ENCODE data around the gene EIF4G3. TPM values are rescaled to one million over a fixed set of nuclear protein-coding genes. Genes with fewer than 3 reads are reported as not detected.
"Not testable (repeated sequence)": the region's sequence is repeated elsewhere in the genome, so short reads cannot be mapped to it uniquely, and the experiment has no call there.

Gene EIF4G3
- total RNA-seq, 2 experiments from 2014 or later: 44.6 to 48.0 TPM

DNA sequence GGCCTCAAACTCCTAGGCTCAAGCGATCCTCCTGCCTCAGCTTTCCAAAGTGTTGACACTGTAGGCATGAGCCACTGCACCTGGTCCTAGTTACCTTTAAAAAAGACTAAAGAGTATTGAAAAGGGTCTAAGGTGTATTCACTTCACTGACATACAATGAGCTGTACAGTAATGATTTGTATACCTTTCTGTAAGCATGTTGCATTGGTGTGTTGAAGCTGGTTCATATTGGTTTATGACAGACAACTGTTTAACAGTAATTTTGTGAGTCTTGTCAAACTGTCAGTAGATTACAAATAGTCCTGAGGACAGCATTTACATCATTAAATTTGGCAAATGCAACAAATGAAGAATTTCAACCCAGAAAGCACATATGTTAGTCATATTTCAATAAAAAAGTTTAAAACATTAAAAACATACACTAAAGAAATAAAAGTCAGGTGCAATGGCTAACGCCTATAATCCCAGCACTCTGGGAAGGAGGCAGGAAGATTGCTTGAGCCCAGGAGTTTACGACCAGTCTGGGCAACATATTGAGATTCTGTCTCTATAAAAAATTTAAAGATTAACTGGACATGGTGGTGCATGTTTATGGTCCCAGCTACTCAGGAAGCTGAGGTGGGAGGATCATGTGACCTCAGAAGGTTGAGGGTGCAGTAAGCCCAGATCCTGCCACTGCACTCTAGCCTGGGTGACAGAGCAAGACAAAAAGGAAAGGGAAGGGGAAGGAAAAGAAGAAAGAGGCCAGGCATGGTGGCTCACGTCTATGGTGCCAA, 301.3 kb downstream of the EIF4G3 start:
- Mint-ChIP-seq H3K36me3 (ENCODE audit: low read depth) (peaks cover 21% of the 10 kb centered on the region), H3K27ac (no peak overlapping the region), H3K9me3 (no peaks in the 10 kb centered on the region), H3K4me3 (no peak overlapping the region), H3K27me3 (ENCODE audit: low read depth) (no peaks in the 10 kb centered on the region), H3K4me1 (ENCODE audit: low read depth) (no peaks in the 10 kb centered on the region)
- CTCF ChIA-PET: no interaction called here
- intact Hi-C loops (cut with micrococcal nuclease): no loop called here
- DNase-seq: no peak

DNA sequence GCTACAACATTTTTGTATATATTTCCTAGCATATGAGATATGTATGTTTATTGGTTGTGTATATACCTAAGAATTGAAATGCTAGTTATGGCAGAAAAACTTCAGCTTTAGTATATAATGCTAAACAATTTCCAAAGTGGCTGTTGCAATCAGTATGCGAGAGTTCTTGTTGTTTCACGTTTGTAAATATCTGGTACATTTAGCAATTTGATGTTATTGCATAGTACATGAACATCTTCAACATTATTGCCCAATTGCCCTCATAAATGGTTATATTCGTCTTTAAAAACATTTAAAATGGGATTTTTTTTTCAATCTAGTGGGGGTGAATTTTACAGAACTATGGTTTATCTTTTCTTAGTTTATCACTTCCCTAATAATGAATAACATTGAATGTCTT, 303.4 kb downstream of the EIF4G3 start:
- peaks cover 17% of the 10 kb centered on the region for H3K36me3 Mint-ChIP-seq (ENCODE audit: low read depth)
- CTCF ChIA-PET: interaction anchor here (0.6 kb wide), 1 partner anchor 213 kb away, joined by 5 read pairs; no protein-coding TSS in a partner anchor
- H3K27ac Mint-ChIP-seq: no peak overlapping the region
- intact Hi-C loops (cut with micrococcal nuclease): no loop called here
- no peak overlapping the region for H3K4me3 Mint-ChIP-seq
- H3K9me3 Mint-ChIP-seq: no peaks in the 10 kb centered on the region
- no peaks in the 10 kb centered on the region for H3K27me3 Mint-ChIP-seq (ENCODE audit: low read depth)
- no peaks in the 10 kb centered on the region for H3K4me1 Mint-ChIP-seq (ENCODE audit: low read depth)
- DNase-seq: no peak

DNA sequence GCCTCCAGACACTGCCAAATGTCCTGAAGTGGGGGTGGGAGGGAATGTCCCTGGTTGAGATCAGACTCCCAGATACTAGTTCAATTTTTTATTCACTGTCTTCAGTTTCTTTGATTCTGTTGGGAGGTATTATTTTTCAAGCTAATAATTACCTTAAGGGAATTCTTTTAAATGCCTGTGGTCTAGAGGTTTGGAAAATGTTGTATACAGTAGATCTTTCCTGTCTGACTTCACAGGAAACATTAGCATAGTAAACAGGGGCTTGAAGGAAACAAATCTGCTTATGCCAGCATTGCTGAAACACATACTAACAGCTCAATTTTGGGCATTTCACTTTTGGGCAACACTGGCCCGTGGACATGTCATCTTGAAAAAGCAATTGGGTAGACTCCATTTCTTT, 305.3 kb downstream of the EIF4G3 start:
- H3K4me1 Mint-ChIP-seq (ENCODE audit: low read depth): peaks cover 11% of the 10 kb centered on the region
- H3K4me3 Mint-ChIP-seq: no peak overlapping the region
- peaks cover 13% of the 10 kb centered on the region for H3K36me3 Mint-ChIP-seq (ENCODE audit: low read depth)
- no peaks in the 10 kb centered on the region for H3K9me3 Mint-ChIP-seq
- intact Hi-C loops (cut with micrococcal nuclease): no loop called here
- H3K27me3 Mint-ChIP-seq (ENCODE audit: low read depth): no peaks in the 10 kb centered on the region
- no peak for DNase-seq
- no peak overlapping the region for H3K27ac Mint-ChIP-seq
- CTCF ChIA-PET: interaction anchor here (0.5 to 0.6 kb wide), 2 partner anchors 9 to 724 kb away, joined by 3 read pairs; no protein-coding TSS in a partner anchor

DNA sequence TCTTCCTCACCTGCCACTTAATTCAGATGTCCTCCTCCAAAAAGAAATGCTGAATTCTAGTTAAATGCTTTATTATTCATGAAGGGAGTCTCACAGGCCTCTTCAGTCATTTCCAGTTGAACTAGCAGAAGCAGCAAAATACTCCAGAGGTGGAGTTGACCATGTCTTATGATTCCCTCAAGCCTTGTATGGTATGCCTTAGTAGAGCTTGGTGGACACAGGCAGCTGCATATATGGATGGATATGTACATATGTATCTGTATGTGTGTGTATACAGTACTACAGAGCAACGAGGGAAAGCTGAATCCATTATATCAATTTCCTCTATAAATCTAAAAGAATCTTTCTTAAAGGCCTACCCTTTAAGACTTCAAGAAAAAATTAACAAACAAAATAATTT, 306.0 kb downstream of the EIF4G3 start:
- H3K4me1 Mint-ChIP-seq (ENCODE audit: low read depth): peaks cover 11% of the 10 kb centered on the region
- CTCF ChIA-PET: no interaction called here
- H3K9me3 Mint-ChIP-seq: no peaks in the 10 kb centered on the region
- no peaks in the 10 kb centered on the region for H3K27me3 Mint-ChIP-seq (ENCODE audit: low read depth)
- H3K4me3 Mint-ChIP-seq: no peak overlapping the region
- no peak for DNase-seq
- intact Hi-C loops (cut with micrococcal nuclease): no loop called here
- H3K36me3 Mint-ChIP-seq (ENCODE audit: low read depth): peaks cover 13% of the 10 kb centered on the region
- H3K27ac Mint-ChIP-seq: no peak overlapping the region

DNA sequence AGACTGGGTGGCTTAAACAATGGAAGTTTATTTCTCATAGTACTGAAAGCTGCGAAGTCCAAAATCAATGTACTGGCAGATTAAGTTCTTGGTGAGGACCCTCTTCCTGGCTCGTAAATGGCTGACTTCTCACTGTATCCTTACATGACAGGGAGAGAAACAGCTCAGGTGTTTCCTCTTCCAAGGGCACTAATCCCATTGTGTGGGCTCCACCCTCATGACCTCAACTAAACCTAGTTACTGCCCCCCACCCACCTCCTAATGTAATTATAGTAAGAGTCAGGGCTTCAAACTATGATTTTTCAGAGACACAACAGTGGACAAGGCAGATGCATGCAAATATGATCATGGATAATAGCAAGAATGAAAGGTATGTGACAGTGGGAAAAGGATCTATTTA, 308.4 kb downstream of the EIF4G3 start:
- H3K36me3 Mint-ChIP-seq (ENCODE audit: low read depth): peaks cover 11% of the 10 kb centered on the region
- no peak overlapping the region for H3K4me3 Mint-ChIP-seq
- no peaks in the 10 kb centered on the region for H3K27me3 Mint-ChIP-seq (ENCODE audit: low read depth)
- no peaks in the 10 kb centered on the region for H3K9me3 Mint-ChIP-seq
- H3K27ac Mint-ChIP-seq: no peak overlapping the region
- H3K4me1 Mint-ChIP-seq (ENCODE audit: low read depth): peaks cover 11% of the 10 kb centered on the region
- intact Hi-C loops (cut with micrococcal nuclease): loop anchor here (5.0 kb wide), 1 partner anchor 64 kb away; no protein-coding TSS in a partner anchor
- CTCF ChIA-PET: interaction anchor here (1.1 to 1.5 kb wide), 2 partner anchors 169 to 327 kb away, joined by 4 to 7 read pairs; no protein-coding TSS in a partner anchor
- DNase-seq: no peak

DNA sequence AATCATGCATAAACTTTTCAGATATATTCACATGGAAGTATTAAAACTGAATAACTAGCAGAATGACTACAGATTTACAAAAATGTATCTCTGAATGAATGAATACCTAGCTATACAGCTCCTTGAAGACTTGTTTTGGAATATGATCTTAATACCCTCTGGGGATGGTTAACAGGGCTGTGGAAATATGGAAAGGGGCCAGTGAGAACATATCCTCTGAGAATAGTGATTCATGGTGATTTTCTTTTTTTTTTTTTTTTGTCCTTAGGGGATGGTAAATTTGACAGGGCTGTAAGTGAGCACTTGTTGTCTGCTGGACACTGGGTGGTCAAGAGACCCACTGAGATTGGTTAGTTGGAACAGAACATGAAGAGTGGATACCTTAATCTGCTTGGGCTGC, 308.9 kb downstream of the EIF4G3 start:
- intact Hi-C loops (cut with micrococcal nuclease): loop anchor here (5.0 kb wide), 1 partner anchor 64 kb away; no protein-coding TSS in a partner anchor
- H3K9me3 Mint-ChIP-seq: no peaks in the 10 kb centered on the region
- H3K4me1 Mint-ChIP-seq (ENCODE audit: low read depth): peaks cover 11% of the 10 kb centered on the region
- CTCF ChIA-PET: interaction anchor here (1.1 to 1.5 kb wide), 3 partner anchors 169 to 501 kb away, joined by 3 to 7 read pairs (median 4); no protein-coding TSS in a partner anchor
- no peak overlapping the region for H3K27ac Mint-ChIP-seq
- no peaks in the 10 kb centered on the region for H3K27me3 Mint-ChIP-seq (ENCODE audit: low read depth)
- no peak overlapping the region for H3K4me3 Mint-ChIP-seq
- H3K36me3 Mint-ChIP-seq (ENCODE audit: low read depth): peaks cover 8% of the 10 kb centered on the region
- no peak for DNase-seq

DNA sequence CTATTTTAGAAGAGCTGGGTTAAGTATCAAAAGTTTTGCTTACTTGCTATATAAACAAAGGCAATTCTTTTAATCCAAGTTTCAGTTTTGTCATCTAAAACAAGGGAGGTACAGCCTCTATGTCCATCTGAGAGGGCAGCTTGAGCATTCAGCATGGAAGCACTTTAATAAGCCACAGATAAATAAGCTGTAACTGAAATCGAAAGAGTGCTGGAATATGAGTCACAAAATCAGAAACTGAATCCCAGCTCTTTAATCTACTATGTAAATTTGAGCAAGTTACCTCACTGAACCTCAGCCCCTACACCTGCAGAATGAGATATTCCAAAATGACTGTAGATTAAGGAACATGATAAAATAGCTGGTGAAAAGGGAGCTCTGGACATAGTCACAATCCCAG, 309.6 kb downstream of the EIF4G3 start:
- H3K4me1 Mint-ChIP-seq (ENCODE audit: low read depth): peaks cover 11% of the 10 kb centered on the region
- DNase-seq: no peak
- CTCF ChIA-PET: interaction anchor here (1.1 to 1.5 kb wide), 3 partner anchors 168 to 501 kb away, joined by 3 to 7 read pairs (median 4); no protein-coding TSS in a partner anchor
- no peaks in the 10 kb centered on the region for H3K9me3 Mint-ChIP-seq
- no peaks in the 10 kb centered on the region for H3K27me3 Mint-ChIP-seq (ENCODE audit: low read depth)
- H3K27ac Mint-ChIP-seq: no peak overlapping the region
- no peak overlapping the region for H3K4me3 Mint-ChIP-seq
- H3K36me3 Mint-ChIP-seq (ENCODE audit: low read depth): peaks cover 9% of the 10 kb centered on the region
- intact Hi-C loops (cut with micrococcal nuclease): loop anchor here (5.0 kb wide), 1 partner anchor 65 kb away; no protein-coding TSS in a partner anchor

DNA sequence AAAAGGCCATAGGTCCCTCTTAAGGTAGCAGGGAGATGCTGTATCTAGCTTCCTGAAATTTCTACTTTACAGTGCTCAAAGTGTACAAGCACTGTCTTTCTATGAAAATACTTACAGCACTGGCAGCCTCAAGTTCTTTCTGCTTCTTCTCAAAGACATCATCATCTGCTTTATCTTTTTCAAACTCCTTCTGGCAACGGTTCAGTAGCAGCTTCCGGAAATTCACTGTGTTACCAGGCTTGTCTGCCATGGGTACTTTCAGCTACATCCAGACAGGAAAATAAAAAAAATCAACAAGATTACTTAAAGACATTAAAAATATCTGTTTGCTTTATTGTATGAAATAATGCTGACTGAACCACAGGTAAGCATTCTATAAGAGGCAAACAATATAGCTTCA, 311.7 kb downstream of the EIF4G3 start:
- intact Hi-C loops (cut with micrococcal nuclease): loop anchor here (5.0 kb wide), 1 partner anchor 67 kb away; no protein-coding TSS in a partner anchor
- Mint-ChIP-seq H3K4me3 (no peak overlapping the region), H3K9me3 (no peaks in the 10 kb centered on the region), H3K27ac (no peak overlapping the region), H3K27me3 (ENCODE audit: low read depth) (no peaks in the 10 kb centered on the region), H3K36me3 (ENCODE audit: low read depth) (peaks cover 22% of the 10 kb centered on the region), H3K4me1 (ENCODE audit: low read depth) (peaks cover 11% of the 10 kb centered on the region)
- CTCF ChIA-PET: interaction anchor here (0.6 to 2.0 kb wide), 2 partner anchors 330 to 351 kb away, joined by 3 to 7 read pairs; no protein-coding TSS in a partner anchor
- DNase-seq: no peak

DNA sequence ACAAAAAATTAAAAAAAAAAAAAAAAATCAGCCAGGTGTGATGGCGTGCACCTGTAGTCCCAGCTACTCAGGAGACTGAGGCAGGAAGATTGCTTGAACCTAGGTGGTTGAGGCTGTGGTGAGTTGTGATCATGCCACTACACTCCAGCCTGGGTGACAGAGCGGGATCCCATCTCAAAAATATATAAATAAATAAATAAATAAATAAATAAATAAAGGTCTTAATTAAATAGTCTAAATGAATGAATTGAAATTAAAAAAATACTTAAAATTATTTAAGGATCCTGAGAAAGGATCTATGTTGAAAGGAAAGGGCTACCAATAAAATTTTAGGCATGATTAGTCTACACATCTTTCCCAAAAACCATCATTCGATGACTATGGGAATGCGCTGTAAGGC, 322.2 kb downstream of the EIF4G3 start:
- no peaks in the 10 kb centered on the region for H3K27me3 Mint-ChIP-seq (ENCODE audit: low read depth)
- H3K27ac Mint-ChIP-seq: no peak overlapping the region
- no peaks in the 10 kb centered on the region for H3K4me1 Mint-ChIP-seq (ENCODE audit: low read depth)
- intact Hi-C loops (cut with micrococcal nuclease): no loop called here
- CTCF ChIA-PET: no interaction called here
- no peak for DNase-seq
- no peaks in the 10 kb centered on the region for H3K9me3 Mint-ChIP-seq
- H3K36me3 Mint-ChIP-seq (ENCODE audit: low read depth): peaks cover 31% of the 10 kb centered on the region
- no peak overlapping the region for H3K4me3 Mint-ChIP-seq

DNA sequence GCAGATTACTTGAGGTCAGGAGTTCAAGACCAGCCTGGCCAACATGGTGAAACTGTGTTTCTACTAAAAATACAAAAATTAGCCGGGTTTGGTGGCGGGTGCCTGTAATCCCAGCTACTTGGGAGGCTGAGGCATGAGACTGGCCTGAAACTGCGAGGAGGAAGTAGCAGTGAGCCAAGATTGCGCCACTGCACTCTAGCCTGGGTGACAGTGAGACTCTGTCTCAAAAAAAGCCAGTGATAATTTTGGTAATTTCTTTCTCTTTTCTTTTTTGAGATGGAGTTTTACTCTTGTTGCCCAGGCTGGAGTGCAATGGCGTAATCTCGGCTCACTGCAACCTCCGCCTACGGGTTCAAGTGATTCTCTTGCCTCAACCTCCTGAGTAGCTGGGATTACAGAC, 324.9 kb downstream of the EIF4G3 start:
- H3K27ac Mint-ChIP-seq; H3K9me3 Mint-ChIP-seq; H3K4me3 Mint-ChIP-seq; DNase-seq; H3K27me3 Mint-ChIP-seq (ENCODE audit: low read depth); H3K4me1 Mint-ChIP-seq (ENCODE audit: low read depth); CTCF ChIA-PET; intact Hi-C loops (cut with micrococcal nuclease): not testable (repeated sequence)
- peaks cover 25% of the 10 kb centered on the region for H3K36me3 Mint-ChIP-seq (ENCODE audit: low read depth)

DNA sequence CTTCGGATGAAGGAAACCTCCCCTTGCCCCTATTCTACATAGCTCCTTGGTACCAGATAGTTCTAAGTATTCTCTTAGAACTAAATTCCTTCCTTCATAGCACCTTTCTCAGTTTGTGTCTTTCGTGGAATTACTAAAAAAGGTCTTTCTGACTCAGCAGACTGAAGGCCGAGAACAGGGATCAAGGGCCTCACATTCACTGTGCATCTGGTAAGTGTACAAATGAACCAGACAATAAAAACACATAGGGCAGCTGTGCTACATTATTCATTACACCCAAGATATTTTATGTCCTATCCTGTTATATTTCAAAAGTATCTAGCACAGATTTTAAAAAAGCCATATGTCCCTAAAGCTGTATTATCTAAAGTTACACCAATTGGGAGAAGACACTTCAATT, 326.7 kb downstream of the EIF4G3 start:
- intact Hi-C loops (cut with micrococcal nuclease): no loop called here
- no peaks in the 10 kb centered on the region for H3K27me3 Mint-ChIP-seq (ENCODE audit: low read depth)
- H3K36me3 Mint-ChIP-seq (ENCODE audit: low read depth): peaks cover 24% of the 10 kb centered on the region
- no peak overlapping the region for H3K4me3 Mint-ChIP-seq
- H3K27ac Mint-ChIP-seq: no peak overlapping the region
- CTCF ChIA-PET: interaction anchor here (0.7 to 1.6 kb wide), 2 partner anchors 118 to 374 kb away, joined by 3 read pairs; no protein-coding TSS in a partner anchor
- H3K4me1 Mint-ChIP-seq (ENCODE audit: low read depth): no peaks in the 10 kb centered on the region
- H3K9me3 Mint-ChIP-seq: no peaks in the 10 kb centered on the region
- no peak for DNase-seq

DNA sequence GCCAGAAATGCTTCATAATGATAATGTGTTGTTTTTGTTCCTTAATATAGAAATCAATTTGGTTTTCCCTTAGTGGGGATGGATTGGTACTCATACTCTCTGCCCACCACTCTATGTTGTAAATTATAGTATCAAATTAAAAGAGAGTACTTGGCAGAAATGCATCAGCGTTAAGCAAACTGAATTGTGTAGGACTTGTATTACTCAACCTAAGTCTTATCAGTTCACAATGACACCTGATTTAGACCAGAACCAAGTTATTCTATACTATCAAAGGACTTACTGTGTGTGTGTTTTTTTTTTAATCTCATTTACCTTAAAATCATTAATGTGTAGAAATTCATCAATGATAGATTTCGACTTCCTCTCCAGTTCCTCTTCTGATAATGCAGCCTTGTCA, 327.6 kb downstream of the EIF4G3 start:
- Mint-ChIP-seq H3K4me1 (ENCODE audit: low read depth) (no peaks in the 10 kb centered on the region), H3K36me3 (ENCODE audit: low read depth) (peaks cover 28% of the 10 kb centered on the region), H3K27me3 (ENCODE audit: low read depth) (no peaks in the 10 kb centered on the region), H3K27ac (no peak overlapping the region), H3K4me3 (no peak overlapping the region), H3K9me3 (no peaks in the 10 kb centered on the region)
- CTCF ChIA-PET: no interaction called here
- DNase-seq: no peak
- intact Hi-C loops (cut with micrococcal nuclease): no loop called here

DNA sequence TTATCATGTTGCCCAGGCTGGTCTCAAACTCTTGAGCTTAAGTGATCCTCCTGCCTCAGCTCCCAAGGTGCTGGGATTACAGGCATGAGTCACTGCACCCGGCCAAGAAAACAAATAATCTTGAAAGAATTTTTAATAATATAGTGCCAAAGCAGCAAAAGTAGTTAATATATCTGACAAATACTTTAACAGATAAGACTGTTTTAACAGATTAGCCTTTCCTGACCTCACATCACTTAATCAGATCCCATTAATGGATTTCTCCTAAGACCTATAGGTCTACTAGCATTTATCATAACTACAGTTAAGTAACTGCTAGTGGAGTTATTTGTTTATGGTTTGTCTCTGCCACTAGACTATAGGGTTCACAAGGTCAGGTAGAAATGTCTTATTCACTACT, 328.5 kb downstream of the EIF4G3 start:
- CTCF ChIA-PET: no interaction called here

More for the DNA sequence above, 328.5 kb downstream of the EIF4G3 start:
- intact Hi-C loops (cut with micrococcal nuclease): no loop called here
- H3K36me3 Mint-ChIP-seq (ENCODE audit: low read depth): peaks cover 29% of the 10 kb centered on the region
- H3K4me1 Mint-ChIP-seq (ENCODE audit: low read depth): no peaks in the 10 kb centered on the region
- H3K27ac Mint-ChIP-seq: no peak overlapping the region
- H3K4me3 Mint-ChIP-seq: no peak overlapping the region
- DNase-seq: no peak
- no peaks in the 10 kb centered on the region for H3K27me3 Mint-ChIP-seq (ENCODE audit: low read depth)
- no peaks in the 10 kb centered on the region for H3K9me3 Mint-ChIP-seq

Measured in activated naive CD4-positive, alpha-beta T cell treated with anti-CD3 and anti-CD28 coated beads for 36 hours (primary cell).